HG02973 (cell line): ENCODE data around the gene TBC1D17.
A peak's percentile ranks its signal among the peaks of the same experiment; 100 is the strongest.
"Not testable (repeated sequence)": the region's sequence is repeated elsewhere in the genome, so short reads cannot be mapped to it uniquely, and the experiment has no call there.

ENCODE experiments used
- ATAC-seq: cut with Tn5 transposase; IDR thresholded peaks from one replicate; pipeline ENCODE4 v1.9.1; 2021; ENCODE audit warnings: moderate library complexity; ENCODE audit not compliant: unreplicated experiment

TBC1D17 gene

GRCh38 chr19:49916839-49917733, 39.6 kb downstream of the TBC1D17 start:
- ATAC-seq, result no peak

GRCh38 chr19:49918089-49918488, 40.6 kb downstream of the TBC1D17 start:
- no peak for ATAC-seq

GRCh38 chr19:49920624-49921363, 43.3 kb downstream of the TBC1D17 start:
- ATAC-seq, result no peak

- ATAC-seq, result no peak
Observed at GRCh38 chr19:49921871-49922795, 44.6 kb downstream of the TBC1D17 start.

- ATAC-seq, result no peak
Observed at GRCh38 chr19:49923055-49924003, 45.8 kb downstream of the TBC1D17 start.

GRCh38 chr19:49924004-49924880, 46.7 kb downstream of the TBC1D17 start:
- no peak for ATAC-seq

- ATAC-seq, result not testable (repeated sequence)
Observed at GRCh38 chr19:49924881-49925210, 47.3 kb downstream of the TBC1D17 start.

GRCh38 chr19:49925486-49925885, 48.0 kb downstream of the TBC1D17 start:
- ATAC-seq, result no peak

GRCh38 chr19:49926515-49926914, 49.0 kb downstream of the TBC1D17 start:
- ATAC-seq, result no peak

- no peak for ATAC-seq
Observed at GRCh38 chr19:49927526-49928264, 50.2 kb downstream of the TBC1D17 start.

- ATAC-seq, result peak; percentile 37
Observed at GRCh38 chr19:49929121-49929610, 51.7 kb downstream of the TBC1D17 start, which contains the start of the genes ATF5 and NUP62. Gene ATF5 (plus strand): TSS chr19:49929205. CDS start chr19:49930851, 1,646 bp downstream. Gene NUP62 (minus strand): TSS chr19:49929504. CDS start chr19:49909807, 19,697 bp downstream.

GRCh38 chr19:49929611-49930482, 52.3 kb downstream of the TBC1D17 start:
- peak; percentile 61 for ATAC-seq

GRCh38 chr19:49930483-49931011, 53.0 kb downstream of the TBC1D17 start:
- no peak for ATAC-seq

GRCh38 chr19:49931293-49932040, 54.0 kb downstream of the TBC1D17 start:
- ATAC-seq, result no peak

- ATAC-seq, result no peak
Observed at GRCh38 chr19:49932041-49932451, 54.5 kb downstream of the TBC1D17 start.

- no peak for ATAC-seq
Observed at GRCh38 chr19:49932731-49933131, 55.2 kb downstream of the TBC1D17 start.
